HG02870 (cell line): Measurements from ENCODE around the gene RAB22A.
"Not testable (repeated sequence)": the region's sequence is repeated elsewhere in the genome, so short reads cannot be mapped to it uniquely, and the experiment has no call there.

Experiments used
- ATAC-seq: cut with Tn5 transposase; IDR thresholded peaks from one replicate; pipeline ENCODE4 v1.9.1; 2021; ENCODE audit warnings: mild to moderate bottlenecking, moderate library complexity; ENCODE audit not compliant: unreplicated experiment

Gene RAB22A

DNA sequence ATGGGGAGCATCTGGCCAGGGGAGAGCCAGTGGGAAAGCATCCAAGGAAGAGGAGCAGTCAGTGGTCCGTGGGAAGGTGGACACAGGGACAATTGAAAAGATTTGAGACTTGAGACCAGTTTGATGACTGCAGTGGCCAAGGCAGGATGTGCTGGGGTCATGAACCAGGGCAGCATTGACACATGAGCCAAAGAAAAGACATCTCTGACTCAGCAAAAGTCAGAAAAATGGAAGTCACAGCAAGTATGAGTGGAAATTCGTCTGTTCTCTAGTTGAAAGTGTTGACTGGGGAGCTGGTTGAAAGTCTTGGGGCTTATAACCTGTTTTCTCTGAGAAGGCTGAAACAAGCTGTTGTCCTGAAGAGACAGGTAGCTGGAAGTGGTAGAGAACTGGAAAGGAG, 31.3 kb downstream of the RAB22A start:
- ATAC-seq, result no peak

DNA sequence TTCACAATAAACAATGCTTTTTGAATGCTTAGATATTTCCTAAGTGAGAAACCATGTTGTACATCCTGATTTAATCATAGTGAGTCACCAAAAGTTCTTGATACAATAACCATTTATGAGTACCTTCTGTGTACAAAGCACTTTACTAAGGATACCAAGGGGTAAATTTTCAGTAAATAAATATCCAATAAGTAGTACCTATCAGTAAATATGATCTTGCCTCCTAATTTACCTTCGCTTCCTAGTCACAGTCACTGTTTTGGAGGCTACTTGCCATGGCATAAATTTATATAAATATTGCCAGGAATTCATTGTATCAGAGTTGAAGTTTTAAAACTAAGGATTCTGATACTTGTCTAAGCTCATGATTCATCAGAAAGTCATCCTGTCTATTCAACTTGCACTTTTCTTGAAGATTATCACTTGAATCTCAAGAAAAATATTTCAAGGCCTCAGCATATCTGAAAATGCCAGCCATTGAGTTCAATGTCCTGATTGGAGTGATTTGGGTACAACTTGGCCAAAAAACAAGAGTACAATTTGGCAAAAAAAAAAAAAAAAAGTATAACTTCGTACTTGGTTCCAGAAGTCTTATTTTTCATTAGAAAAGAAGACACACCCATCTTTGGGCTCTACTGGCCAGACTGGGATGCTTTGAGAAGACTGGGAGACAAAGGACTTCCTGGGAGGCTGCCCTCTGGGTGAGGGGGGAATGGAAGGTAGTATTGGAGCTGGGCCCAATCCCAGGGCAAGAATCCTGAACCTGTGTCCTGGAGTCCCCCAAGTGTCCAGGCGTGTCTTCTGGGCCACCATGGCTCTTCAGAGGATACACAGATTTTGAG, 32.8 kb downstream of the RAB22A start:
- ATAC-seq, result no peak

DNA sequence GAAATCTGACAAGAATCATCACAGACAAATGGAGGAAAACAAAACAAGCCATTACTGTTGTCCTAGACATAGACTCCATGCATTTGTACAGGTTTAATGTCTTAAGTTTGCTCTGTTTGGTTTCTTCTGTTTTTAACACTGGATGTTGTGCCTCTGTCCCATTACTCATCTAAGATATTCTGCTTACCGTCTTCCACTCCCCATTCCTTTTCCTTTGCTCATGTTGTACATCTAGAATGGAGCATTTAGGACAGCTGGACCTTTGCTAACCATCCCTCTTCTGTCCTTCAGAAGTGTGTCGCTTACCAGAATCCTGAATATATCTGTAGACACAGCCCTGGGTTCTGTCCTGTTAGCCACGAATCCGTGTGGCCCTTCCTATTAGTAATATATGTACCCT, 35.2 kb downstream of the RAB22A start:
- no peak for ATAC-seq

DNA sequence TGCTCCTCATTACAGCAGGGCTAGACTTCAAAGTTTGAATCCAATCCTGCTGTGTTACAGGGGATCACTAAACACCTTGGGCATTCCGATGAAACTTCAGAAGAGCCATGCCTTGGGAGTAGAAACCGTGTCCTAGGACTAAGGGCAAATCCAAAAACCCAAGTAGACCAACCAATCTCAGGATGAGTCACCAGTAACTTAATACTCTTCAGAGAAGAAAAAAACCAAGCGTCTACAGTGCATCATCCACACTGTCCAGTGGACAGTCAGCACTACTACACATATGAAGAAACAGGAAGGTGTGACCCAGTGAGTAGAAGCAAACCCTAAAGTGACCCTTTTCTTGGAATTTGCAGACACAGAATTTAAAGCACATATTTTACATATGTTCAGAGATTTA, 40.1 kb downstream of the RAB22A start:
- ATAC-seq, result no peak

DNA sequence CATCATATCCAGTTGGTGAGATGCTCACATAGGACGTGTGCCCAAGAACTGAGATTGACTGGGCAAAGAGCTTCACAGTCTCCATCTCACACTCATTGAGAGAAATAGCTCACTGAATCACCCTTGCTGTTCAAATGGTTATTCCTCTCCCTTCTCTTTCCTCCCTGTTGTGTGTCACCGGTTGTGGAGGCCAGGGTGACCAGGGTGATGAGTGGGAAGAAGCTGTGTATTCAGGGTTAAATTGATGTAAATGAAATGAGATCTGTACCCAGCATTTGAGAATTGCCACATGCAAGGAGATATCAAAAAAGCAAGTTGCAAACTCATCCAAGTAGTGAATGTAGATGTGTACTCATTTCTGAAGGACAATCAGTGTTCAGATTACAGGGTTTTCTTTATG, 43.0 kb downstream of the RAB22A start:
- ATAC-seq, result no peak

DNA sequence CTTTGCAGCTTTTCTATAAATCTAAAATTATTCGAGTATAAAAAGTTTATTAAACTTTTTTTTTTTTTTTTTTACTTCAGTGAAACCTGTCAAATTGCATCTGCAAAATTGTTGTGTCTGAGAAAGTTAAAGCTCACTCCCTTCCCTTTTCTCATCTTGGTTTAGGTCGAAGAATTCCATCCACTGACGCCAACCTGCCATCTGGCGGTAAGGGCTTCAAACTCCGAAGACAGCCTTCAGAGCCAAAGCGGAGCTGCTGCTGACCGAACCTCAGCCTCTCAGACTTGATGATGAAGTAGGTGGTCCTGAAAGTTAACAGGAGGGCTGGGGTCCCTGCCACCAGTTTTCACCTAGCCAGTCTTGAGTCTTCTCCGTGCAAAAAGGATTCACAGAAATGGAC, 49.9 kb downstream of the RAB22A start:
- no peak for ATAC-seq

DNA sequence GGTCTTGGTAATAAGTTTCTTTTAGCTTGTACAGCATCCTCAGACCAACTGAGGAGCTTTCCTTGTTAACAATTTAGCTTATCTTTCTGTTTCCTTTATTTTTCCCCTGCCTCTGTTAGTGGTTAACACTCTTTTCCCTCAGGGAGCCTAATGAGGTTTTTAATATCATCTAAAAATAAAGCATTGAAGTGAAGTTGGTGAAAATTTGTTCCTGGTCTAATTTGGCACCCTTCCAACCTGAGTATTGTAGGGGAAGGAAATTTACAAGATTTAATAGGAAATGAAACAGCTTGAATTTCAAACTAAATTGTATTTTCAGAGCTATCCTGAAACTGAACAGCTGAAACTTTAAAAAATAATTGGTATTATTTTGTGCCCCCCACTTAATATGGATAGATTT, 51.4 kb downstream of the RAB22A start:
- no peak for ATAC-seq

DNA sequence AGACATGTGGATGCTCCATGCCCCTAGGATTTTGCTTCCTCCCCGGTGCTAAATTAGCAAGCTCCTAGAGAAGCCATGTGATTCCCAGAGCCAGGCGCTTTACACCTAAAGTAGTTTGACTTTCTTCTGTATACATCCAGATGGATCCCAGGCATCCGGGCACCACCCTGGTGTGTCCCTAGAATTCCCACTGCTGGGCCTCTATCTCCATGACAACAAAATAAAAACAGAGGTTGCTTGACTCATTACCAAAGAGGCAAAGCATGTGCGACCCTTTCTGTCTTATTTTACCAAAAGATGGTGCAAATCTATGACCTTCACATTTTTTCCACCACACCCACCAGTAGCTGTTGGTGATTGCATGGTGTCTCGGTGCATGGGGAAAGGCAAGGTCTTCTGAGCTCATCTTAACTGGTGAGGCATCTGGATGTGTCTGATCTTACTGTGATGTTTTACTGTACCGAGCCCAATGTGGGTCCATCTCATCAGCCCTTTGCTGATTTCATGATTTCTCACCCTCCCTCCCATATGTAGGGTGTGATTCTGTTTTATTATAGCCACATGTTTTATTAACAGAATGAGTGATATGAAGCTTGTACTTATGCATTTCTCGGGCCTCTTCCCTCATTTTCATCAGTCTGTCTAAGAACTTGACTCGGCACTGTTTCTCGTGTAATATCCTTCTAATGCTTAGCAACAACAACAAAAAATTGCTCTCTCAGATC, 52.1 kb downstream of the RAB22A start:
- no peak for ATAC-seq

DNA sequence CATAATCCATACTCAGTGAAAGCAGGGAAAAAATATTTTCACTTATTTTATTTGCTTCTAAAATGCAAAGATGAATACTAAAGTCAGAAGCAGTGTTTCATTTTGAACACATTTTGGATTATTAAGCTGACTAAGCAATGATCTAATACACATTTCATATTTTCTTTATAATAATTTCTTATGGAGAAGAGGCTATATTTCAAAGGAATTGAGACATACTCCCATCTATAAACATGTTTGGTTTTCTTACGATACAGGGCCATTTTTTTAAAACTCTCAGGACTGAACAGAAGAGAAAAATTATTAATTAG, 52.6 kb downstream of the RAB22A start:
- ATAC-seq, result no peak

DNA sequence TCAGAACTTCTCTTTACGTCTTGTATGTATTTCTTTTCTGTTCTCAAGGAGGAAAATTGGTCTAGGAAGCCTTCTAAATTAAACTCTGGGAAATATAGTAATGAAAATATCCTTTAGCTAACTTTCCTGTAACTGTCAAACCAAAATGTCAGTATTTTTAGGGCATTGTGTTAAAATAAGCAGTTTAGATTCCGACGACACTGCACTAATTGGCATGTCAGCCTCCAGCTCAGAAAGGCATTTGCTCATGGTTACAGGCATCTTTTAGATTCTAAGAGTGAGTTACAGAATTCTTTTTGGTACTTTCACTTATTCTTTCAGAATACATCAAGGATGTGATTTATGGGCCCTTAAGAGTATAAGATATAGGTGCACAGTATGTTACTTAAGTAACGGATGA, 53.5 kb downstream of the RAB22A start:
- ATAC-seq, result no peak

DNA sequence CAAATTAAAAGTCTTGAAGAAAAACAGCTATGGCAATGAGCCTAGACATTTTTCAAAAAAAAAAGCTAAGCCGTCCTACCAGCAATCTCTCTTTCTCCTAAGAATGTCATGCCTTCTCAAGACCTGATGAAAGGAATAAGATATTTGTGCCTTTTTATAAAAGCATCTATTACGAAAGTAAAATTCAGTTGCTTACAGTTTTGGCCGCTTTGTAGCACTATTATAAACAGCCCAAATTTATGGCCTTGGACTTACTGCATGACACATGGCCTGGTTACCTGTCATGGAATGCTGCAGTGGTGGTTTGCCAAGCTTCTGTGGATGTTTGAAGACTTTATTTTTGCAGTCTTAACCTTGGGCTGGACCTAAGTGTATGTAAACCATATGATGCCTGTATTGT, 57.4 kb downstream of the RAB22A start:
- no peak for ATAC-seq

DNA sequence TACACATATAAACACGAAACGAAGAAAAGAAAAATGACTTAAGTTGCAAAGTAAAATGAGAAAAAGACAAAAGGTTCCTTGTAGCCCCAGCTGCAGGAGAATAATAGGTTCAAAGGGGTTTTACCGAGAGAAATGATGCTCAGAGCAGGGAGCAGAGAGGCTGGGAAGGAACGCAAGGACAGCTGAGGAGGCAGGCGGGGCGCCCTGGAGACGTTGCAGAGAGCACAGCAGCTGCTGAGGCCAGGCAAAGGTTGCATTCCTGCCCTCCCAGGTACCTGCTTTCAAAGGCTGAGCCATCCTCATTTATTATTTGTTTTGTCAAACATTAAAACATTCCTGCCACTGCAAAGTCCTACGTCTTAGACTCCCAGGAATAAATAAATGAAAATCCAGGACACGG, 63.3 kb downstream of the RAB22A start:
- no peak for ATAC-seq

DNA sequence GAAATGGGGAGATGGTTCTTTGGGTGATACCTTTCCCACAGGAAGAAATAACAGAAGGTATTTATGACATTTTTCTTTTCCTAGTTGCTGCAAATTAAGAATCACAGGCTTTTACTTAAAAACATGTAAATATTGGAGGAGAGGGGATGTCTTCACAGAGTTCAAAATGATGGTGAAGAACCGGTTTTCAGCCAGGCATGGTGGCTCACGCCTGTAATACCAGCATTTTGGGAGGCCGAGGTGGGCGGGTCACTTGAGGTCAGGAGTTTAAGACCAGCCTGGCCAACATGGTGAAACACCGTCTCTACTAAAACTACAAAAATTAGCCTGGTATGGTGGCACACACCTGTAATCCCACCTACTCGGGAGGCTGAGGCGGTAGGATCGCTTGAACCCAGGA, 63.8 kb downstream of the RAB22A start:
- ATAC-seq, result not testable (repeated sequence)

DNA sequence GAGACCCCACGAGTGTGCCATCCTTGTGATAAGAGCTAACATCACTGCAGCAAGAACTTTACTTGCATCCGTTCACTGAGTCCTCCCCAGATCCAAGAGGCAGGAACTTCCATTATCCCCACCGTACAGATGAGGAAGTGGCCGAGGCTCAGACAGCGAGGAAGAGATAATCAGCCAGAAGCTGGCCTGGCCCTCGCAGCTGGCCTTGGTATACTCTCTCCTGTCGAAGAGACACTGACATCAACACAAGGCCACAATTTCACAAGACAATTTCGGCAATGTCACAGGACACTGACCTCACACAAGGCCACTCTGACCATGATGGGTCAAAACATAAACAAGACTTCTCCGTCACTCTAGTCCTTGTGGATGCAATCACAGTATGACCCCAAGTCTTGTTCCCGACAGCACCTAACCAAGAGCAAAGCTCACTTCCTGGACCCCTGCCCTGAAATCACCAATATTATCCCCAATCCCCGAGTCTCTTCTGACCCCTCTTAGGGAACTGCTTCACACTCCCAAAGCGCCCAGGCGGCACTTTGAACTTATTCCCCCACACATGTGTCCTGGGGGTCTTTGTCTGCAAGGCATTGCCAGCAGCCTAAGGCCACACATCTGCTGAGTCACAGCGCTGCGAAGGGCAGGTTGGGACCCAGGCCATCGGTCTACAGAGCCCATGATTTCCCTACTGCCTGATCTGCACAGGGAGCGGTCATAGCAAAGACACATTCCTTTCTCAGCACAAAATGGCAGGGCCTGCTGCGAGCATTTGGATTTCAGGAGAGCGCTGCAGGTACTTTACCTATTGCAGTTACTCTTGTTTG, 64.7 kb downstream of the RAB22A start:
- no peak for ATAC-seq

DNA sequence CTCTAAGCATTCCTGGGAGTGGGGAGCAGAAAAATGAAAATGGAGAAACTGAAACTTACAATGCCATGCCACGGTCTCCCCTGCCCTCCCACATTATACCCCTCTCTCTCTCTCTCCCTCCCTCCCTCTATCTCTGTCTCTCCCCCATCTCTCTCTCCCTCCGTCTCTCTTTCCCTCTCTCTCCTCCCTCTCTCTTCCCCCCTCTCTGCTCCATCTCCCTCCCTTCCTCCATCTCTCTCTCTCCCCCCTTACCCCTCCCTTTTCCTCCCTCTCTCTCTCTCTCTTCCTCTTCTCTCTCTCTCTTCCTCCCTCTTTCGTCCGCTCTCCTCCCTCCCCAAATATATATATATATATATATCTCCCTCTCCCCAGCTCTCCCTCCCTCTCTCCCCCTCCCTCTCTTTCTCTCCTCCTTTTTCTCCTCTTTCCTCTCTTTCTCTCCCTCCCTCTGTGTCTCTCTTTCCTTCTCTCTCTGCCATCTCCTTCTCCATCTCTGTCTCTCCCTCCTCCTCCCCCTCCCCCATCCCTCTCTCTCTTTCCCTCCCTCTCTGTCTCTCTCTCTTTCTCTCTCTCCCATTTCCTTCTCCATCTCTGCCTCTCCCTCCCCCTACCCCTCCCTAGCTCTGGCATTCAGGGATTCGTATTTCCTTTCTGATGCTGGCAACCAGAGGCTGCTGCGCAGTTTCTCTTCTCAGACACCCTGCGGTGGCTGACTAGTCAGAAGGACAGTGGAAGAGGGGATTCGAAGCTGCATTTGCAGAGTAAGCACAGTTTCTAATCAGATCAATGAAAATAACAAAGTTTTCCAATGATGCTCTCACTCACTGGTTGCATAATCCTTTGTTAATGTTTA, 65.6 kb downstream of the RAB22A start:
- ATAC-seq, result no peak

DNA sequence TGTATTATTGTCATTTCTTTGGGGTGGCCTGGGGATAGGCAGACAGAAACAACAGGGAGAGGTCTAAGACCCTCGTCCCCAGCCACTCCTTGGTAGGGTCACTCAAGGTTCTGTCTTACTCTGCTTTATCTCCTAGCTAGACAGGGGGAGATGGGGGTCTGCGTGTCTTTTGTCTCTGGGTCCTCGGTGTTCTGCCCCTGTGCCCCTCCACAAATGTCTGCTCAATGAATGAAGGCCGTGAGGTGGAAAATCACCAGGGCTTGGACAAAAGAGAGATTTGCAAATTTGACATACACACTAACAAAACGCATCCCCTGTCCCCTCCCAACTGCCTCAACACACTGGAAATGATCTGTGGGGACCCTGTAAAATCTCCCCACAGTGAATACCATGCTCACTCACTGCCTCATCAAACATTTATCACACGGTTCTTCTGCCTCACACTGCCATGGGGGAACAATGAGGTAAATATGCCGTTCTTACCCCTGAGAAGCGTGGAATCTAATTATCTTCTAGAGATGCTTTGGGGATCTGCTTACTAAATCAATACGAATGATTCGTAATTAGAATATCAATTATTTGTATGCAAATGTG, 66.3 kb downstream of the RAB22A start:
- ATAC-seq, result no peak

DNA sequence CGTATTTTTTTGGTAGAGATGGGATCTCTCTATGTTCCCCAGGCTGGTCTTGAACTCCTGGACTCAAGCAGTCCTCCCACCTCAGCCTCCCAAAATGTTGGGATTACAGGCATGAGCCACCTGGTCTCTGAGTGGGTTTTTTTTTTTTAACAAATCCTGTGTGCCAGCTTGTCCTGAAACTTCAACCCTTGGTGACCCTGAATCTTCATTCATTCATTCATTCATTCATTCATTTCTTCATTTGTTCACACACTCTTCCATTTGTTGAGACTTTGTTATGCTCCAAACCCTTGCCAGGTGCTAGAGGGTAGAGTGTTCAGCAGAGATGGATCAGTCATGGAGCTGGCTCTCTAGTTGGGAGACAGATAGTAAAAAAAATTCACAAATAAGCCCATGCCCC, 67.5 kb downstream of the RAB22A start:
- no peak for ATAC-seq

DNA sequence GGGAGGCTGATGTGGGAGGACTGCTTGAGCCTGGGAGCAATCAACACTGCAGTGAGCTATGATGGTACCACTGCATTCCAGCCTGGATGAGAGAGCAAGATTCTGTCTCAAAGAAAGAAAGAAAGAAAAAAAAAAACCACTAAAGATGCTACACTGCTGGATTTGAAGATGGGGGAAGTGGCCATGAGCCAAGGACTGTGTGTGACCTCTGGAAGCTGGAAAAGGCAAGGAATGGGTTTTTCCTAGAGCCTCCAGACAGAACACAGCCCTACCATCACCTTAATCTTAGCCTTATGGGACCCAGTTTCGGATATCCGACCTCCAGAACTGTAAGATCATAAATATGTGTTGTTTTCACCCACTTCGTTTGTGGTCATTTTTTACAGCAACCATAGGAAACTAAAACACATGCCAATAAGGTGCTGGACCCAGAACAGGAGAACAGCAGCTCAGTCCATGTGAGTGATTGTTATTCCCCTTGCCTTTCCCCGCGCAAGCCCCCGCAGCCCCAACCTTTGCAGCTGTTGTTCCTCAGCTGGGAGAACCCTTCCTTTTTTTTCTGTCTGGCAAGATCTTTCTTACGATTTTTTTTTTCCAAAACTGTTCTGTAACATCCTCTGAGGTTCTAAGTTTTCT, 68.4 kb downstream of the RAB22A start:
- ATAC-seq, result no peak

DNA sequence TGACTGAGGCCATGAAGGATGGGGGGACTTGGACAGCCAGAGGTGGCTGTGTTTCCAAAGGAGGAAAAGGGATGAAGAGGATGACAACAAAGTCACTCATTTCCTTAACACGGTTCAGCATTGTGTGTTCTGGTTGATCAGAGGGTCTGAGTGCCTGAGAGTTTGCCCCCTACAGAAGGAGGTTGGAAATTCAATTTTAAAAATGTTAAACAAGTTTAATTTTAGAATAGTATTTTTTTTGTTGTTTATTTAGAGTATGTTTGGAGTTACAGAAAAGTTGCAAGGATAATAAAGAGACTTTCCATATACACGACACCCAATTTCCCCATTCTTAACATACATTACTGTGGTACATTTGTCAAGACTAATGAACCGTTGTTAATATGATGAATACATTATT, 69.2 kb downstream of the RAB22A start:
- ATAC-seq, result no peak

DNA sequence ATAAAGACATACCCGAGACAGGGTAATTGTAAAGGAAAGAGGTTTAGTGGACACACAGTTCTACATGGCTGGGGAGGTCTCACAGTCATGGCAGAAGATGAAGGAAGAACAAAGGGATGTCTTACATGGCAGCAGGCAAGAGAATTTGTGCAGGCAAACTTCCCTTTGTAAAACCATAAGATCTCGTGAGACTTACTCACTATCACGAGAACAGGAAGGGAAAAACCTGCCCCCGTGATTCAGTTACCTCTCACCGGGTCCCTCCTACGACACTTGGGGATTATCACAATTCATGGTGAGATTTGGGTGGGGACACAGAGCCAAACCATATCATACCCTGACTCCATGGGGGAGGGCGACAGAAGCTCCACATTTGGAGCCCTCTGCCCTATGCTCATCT, 72.1 kb downstream of the RAB22A start:
- no peak for ATAC-seq
